NOMO-1 treated with dmso at 0.1 percent for 144 hours (cell line): ENCODE data around the gene SERINC1.

Experiments
- DNase-seq: peaks from one replicate; lab custom pipeline; 2025; ENCODE audit not compliant: unreplicated experiment; lab: John Stamatoyannopoulos, UW

SERINC1 gene

DNA sequence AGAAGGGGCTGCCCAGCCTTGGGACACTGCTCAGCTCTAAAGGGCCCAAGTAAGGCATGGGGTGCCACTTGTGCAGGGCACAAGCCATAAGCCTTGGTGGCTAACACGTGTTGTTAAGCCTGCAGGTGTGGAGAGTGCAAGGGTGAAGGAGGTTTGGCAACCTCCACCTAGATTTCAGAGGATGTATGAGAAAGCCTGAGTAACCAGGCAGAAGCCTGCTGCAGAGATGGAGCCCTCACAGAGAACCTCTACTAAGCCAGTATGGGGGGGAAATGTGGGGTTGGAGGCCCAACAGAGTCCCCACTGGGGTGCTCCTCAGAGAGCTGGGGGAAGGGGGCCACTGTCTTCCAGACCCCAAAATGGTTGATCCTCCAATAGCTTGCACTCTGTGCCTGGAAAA is 32.6 kb downstream of the SERINC1 start:
- no peak for DNase-seq

DNA sequence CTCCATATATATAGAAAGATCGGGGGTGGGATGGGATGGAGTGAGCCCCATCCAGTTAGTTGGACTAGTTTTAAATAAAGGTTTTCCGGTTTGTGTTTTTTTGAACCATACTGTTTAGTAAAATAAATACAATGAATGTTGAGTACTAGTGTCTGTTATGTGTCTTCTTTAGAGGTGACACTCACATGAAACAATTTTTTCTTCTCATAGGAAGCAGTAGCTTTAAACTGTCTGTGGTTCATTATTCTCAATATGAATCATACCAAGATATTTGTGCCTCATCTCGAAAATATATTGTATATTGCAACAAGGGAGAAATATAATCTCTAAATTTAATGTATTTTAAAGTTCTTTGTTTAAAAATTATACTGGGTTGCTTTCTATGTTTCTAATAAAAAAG is 38.8 kb downstream of the SERINC1 start:
- DNase-seq = no peak

- no peak for DNase-seq
These were observed 39.8 kb downstream of the SERINC1 start for GRCh38 chr6:122431780-122432179.

DNA sequence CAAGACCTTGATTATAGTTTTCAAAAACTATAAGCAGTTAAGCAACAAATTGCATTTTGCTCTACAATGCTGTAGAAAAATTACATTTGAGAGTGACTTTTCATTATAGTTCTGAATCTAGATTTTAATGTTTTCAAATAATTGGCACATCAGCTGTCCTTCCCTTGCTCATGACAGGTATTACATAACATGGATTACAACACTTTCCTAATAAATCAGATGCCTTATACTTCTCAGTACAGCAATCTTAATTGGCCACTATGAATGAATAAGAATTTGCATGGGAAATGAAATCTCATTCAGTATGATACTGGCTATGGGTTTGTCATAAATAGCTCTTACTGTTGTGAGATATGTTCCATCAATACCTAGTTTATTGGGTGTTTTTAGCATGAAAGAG is 42.3 kb downstream of the SERINC1 start:
- no peak for DNase-seq

- no peak for DNase-seq
These were observed 42.8 kb downstream of the SERINC1 start for GRCh38 chr6:122428781-122429180.

- no peak for DNase-seq
These were observed 45.0 kb downstream of the SERINC1 start for GRCh38 chr6:122426597-122426996.

DNA sequence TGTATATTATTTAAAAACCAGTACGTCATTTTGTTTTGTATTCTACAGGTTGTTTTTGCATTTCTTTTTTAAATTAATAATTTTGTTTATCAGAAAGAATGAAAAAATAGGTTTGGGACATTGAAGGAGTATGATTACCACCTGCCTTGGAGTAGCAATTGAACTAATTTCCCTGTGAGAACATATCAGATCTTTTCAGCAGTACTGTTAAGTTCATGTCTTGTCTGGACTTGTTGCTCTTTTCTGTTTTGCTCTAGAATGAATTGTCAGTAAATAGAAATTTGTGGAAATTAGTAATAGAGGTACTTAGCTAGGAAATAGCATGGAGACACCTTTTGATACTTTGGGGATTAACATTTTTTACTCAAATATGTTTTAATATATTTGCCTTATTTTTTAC is 47.9 kb downstream of the SERINC1 start:
- DNase-seq = no peak

- no peak for DNase-seq
These were observed 48.9 kb downstream of the SERINC1 start for GRCh38 chr6:122422614-122423267.

DNA sequence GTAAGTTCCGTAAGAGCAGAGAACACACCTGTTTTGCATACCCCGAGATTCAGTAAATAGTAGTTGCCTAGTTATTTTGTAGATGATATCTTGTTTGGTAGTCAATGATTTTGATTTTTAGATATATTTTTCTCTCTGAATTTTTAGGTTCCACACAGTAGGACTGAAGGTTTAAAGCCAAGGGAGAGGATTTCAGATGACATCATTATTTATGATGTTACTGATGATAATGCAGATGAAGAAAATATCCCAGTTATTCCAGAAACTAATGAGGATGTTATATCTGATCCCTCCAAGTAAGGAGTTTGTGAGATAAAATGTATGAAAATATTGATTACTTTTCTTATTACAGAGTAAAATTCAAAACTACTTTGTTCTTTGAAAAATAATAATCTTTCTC is 49.6 kb downstream of the SERINC1 start:
- no peak for DNase-seq

- no peak for DNase-seq
These were observed 54.8 kb downstream of the SERINC1 start for GRCh38 chr6:122416825-122417224.

GRCh38 chr6:122412001-122412400 is 59.6 kb downstream of the SERINC1 start:
- DNase-seq = no peak

GRCh38 chr6:122408702-122409458 is 62.7 kb downstream of the SERINC1 start:
- no peak for DNase-seq

DNA sequence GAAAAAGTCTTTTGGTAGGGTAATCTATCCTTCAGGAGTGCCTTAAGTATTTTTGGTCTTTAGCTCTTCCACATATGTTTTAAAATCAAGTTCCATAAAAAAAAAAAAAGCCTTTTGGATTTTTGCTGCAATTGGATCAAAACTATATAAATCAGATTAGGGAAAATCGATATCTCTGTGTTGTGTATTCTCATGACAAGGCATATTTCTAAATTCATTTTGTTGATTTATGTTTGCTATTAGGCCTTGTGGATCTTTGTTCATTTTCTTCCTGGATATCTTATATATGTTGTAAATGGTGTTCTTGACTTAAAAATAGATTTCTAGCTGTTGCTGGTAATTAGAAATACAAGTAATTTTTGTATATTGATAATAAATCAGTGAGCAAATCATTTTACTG is 63.4 kb downstream of the SERINC1 start:
- DNase-seq = no peak

GRCh38 chr6:122407712-122408111 is 63.9 kb downstream of the SERINC1 start:
- no peak for DNase-seq

DNA sequence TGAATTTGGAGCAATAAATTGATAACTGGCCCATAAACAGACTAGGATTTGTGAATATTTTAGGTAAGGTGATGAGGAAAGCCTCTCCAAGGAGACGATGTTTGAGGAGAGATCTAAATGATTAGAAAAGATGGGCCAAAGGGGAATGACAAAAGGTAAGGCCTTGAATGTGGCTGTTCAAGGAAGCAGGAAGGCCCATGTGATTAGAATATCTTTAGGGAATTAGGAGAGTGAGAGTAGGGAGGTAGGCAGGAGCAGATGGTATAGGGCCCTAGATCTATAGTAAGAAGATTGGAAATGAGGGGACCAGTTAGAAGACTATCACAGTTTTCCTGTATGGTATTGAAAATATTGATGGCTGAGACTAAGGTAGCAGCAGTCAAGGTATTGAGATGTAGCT is 65.4 kb downstream of the SERINC1 start:
- no peak for DNase-seq

GRCh38 chr6:122405417-122405816 is 66.2 kb downstream of the SERINC1 start:
- DNase-seq = no peak

GRCh38 chr6:122404444-122404843 is 67.2 kb downstream of the SERINC1 start:
- DNase-seq = no peak

DNA sequence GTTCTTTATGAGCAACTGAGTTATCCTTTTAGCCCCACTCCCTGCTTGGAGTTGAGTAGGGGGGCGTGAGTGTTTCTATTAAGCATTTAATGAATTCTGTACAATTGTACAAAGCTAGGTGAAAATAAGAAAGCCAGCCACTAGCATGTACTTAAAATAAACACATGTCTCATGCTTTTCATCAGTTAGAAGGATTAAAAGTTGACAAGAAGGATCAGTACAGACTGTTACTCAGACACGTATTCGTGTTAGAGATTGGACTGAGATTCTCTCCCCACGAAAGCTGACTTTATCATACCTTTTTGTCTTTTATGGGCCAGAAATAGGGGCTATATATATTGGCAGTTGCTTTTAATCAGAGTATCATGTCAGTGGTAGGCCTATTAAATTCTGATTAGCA is 70.5 kb downstream of the SERINC1 start:
- DNase-seq = no peak

DNA sequence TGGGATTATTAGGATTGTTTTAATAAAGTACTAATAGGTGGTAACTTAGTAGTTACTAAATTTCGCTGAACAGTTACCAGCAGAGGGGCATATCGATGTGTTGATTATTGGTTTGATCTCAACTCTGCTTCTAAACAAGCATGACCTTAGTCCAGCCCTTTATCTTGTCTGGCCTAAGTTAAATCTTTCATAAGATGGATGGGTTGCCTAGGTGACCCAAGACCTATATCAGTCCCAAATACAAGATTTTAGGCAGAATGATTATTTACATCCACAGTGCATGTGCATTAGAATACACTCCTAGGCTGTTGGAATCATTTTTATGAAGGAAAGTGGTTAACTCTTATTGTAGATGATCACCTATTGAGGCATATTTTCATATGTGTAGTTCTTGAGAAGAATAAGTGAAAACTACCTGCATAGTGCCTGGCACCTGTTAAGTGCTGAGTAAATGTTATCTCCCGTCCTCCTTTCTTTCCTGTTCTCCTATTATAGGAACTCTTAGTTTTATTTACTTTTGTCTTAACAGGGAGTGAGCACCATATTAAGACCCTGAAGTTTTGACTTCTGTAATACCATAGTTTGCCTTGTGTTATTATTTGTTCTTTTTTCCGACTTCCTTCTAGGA is 71.0 kb downstream of the SERINC1 start:
- no peak for DNase-seq

DNA sequence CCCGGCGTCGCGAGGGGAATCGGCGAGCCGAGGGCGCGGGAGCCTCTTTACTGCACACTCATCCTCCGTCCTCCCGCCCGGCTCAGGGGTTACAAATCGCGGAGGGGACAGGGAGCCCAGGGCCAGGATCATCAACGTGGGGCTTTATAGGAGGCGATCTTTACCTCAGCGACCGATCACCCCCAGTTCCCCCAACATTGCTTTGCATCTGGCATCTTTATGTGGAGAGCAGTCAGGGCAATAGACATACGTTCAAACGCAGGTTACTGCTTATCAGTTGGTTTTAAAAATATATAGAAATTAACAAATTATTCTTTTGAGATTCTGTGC is 71.5 kb downstream of the SERINC1 start:
- no peak for DNase-seq

GRCh38 chr6:122399348-122400120 is 72.1 kb downstream of the SERINC1 start, which contains the start of gene HSF2:
TSS of gene HSF2 (plus strand) at chr6:122399652. CDS start at chr6:122399738, 86 bp downstream.
- peak; percentile 88 for DNase-seq

DNA sequence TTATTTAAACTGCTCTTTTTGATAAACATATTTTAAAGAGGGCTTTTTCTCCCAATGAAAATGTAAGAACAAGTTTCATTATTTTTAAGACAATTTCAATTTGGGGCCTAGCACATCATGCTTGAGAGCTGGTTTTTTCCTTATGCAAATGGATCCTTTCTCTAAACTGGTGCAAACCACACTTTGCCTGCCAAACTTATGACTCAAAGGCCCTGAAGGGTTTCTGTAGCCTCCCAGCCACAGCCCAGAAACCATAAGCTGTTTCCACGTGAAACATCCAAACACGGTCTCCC is 72.6 kb downstream of the SERINC1 start:
- DNase-seq = no peak
